Aorta (tissue), 5 donors: ENCODE measurements around the gene F2RL1. TPM values are rescaled to one million over a fixed set of nuclear protein-coding genes. Genes with fewer than 3 reads are reported as not detected.

Experiments
- ATAC-seq: fragments of 200-7000 bp; cut with Tn5 transposase; one replicate; pipeline ENCODE4 v1.9.1; 2022; ENCODE audit warnings: moderate library complexity; ENCODE audit not compliant: low FRiP score
- DNase-seq, 2 donors: peaks; one replicate each; pipeline ENCODE4 v3.0.0-alpha.2; 2020
- H3K27ac ChIP-seq, 2 donors: one replicate each; pipeline ENCODE4 v1.5.1; 2013; ENCODE audit warnings: low read length in 2 of 2, mild to moderate bottlenecking in 2 of 2, moderate library complexity in 2 of 2, control low read depth in 1 of 2, inconsistent platforms in 1 of 2, low read depth in 1 of 2
- H3K27me3 ChIP-seq, 2 donors: one replicate each; pipeline ENCODE4 v1.6.1; 2013; ENCODE audit warnings: control low read depth in 1 of 2, low read length in 1 of 2, mild to moderate bottlenecking in 1 of 2, moderate library complexity in 1 of 2; ENCODE audit not compliant: insufficient read depth in 2 of 2, control insufficient read depth in 1 of 2
- H3K36me3 ChIP-seq, 2 donors: one replicate each; pipeline ENCODE4 v1.6.1; 2013; ENCODE audit warnings: control low read depth in 1 of 2, low read length in 1 of 2, mild to moderate bottlenecking in 1 of 2; ENCODE audit not compliant: insufficient read depth in 2 of 2, control insufficient read depth in 1 of 2
- H3K4me1 ChIP-seq, 2 donors: one replicate each; pipeline ENCODE4 v1.6.1; 2013; ENCODE audit warnings: low read length in 2 of 2, control low read depth in 1 of 2, mild to moderate bottlenecking in 1 of 2, moderate library complexity in 1 of 2; ENCODE audit not compliant: insufficient read depth in 2 of 2, control insufficient read depth in 1 of 2
- H3K4me3 ChIP-seq, 2 donors: one replicate each; pipeline ENCODE4 v1.5.1; 2013; ENCODE audit warnings: low read length in 2 of 2, control low read depth in 1 of 2, mild to moderate bottlenecking in 1 of 2
- H3K9me3 ChIP-seq: one replicate; pipeline ENCODE4 v1.6.1; 2013; ENCODE audit warnings: mild to moderate bottlenecking, low read length; ENCODE audit not compliant: control insufficient read depth
- WGBS, 2 donors: extraction: QIAGEN DNeasy Blood & Tissue Kit; methylation state at CpG; one replicate each; pipeline ENCODE4 v1.1.7; 2013; 5-methylcytosine and 5-hydroxymethylcytosine counted together
- intact Hi-C, 2 donors: fragments of 100-400 bp; cut with DNase I; formaldehyde crosslinking; loops; one replicate each; pipeline versions ENCODE4 v1.14.2 to v1.15.0; 2022
- polyA plus RNA-seq, 2 donors: library from polyadenylated mRNA; stranded (reverse); fragments of 200-250 nt; gene quantifications; one replicate each; pipeline ENCODE4 v1.2.3, GENCODE V29; 2013
- total RNA-seq, 2 donors: library from RNA; stranded (reverse); fragmentation: NEBNext Ultra II Directional; extraction: Animal tissue kit (Norgen Biotek cat#: 25700); gene quantifications; one replicate each; pipeline ENCODE4 v1.2.1, GENCODE V29; 2021
- donor health status: healthy with polysubstance abuse.
- donor health status: Bipolar disorder and iron deficiency.
- donor health status: DM: no; HTN: no; CAD: no.
- donor health status: DM: no; HTN: no; CAD: no.
- donor health status: DM: yes; HTN: yes; CAD: no.

Gene F2RL1
- total and polyA plus RNA-seq, 4 donors: 0.88 to 10.7 (median 3.7) TPM

DNA sequence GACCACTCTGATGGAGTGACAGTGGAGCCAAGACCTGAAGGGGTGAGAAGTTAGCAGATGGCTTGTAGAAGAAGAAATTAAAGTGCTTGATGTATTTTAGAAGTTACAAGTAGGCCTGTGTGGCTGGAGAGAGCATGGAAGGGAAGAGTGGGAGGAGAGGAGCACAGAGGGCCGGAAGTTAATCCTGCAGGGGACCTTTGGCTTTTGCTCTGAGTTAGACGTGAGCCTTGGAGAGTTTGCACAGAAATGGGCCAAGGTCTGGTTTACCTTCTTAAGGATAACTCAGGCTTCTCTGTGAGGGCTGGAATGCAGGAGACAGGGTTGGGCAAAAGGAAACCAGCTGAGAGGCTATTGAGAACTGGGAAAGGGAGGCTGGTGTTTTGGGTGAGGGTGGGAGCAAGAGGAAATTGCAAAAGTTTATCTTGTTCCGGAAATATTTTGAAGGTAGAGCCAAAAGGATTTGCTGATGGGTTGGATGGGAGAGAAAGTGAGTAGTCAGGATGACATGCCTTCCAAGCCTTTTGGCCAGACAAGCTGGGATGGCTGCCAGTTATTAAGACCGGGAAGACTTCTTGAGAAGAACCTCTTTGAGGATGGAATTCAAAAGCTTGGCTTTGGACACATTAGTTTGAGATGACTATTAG, 17.5 kb upstream of the F2RL1 start:
- ATAC-seq (peak; percentile 29), DNase-seq (peak; percentile 55 to 71)
- Histone ChIP-seq H3K36me3 (no peaks in the 10 kb centered on the region), H3K27me3 (no peaks in the 10 kb centered on the region), H3K9me3 (no peaks in the 10 kb centered on the region), H3K4me1 (no peaks in the 10 kb centered on the region), H3K4me3 (no peak overlapping the region), H3K27ac (no peak overlapping the region)
- 53 to 57% methylated on average over 4 of the region's 4 CpGs for WGBS, 2 donors
- intact Hi-C loops: no loop called here

DNA sequence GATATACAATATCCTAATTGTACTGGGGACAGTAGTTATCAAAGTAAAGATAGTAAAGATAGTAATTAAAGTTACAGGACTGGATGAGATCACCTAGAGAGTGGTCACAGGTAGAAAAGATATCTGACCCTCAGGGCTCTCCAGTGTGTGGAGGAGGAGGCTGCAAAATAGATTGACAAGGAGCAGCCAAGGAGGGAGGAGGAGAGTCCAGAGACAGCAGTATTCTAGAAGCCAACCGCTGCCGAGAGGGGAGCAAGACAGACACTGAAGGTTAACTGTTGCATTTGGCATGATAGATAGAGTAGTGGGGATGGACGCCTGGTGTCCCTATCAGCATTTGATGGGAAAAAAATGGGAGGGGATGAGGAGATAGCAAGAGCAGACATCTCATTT, 17.0 kb upstream of the F2RL1 start:
- H3K36me3 ChIP-seq: no peaks in the 10 kb centered on the region
- no peak for ATAC-seq
- 88 to 92% methylated on average over 3 of the region's 3 CpGs for WGBS, 2 donors
- intact Hi-C loops: no loop called here
- no peaks in the 10 kb centered on the region for H3K4me1 ChIP-seq
- H3K27ac ChIP-seq: no peak overlapping the region
- H3K27me3 ChIP-seq: no peaks in the 10 kb centered on the region
- DNase-seq: peak in 1 of 2 donors; percentile 24
- no peak overlapping the region for H3K4me3 ChIP-seq
- H3K9me3 ChIP-seq: no peaks in the 10 kb centered on the region

DNA sequence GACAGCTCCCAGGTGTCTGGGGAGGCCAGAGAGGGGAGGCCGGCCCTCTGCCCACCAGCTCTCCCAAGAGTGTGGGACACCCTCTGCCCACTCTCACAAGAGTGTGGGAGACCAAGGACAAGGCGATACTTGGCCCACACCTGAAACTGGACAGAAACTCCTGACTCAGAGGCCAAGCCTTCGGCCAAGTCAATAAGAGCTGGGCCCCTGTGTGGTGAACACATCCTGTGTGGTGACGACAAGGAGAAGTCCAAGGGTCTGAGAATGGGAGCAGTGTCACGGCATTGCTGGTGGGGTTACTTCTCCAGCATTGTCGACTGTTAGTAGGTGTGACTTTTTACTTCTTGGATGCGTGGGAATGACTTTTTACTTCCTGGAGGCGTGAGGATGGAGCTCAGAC, 14.6 kb upstream of the F2RL1 start:
- intact Hi-C loops: no loop called here
- no peak overlapping the region for H3K27ac ChIP-seq
- H3K4me3 ChIP-seq: no peak overlapping the region
- H3K4me1 ChIP-seq: no peaks in the 10 kb centered on the region
- H3K9me3 ChIP-seq: no peaks in the 10 kb centered on the region
- 91% methylated on average over 8 of the region's 8 CpGs for WGBS, 2 donors
- DNase-seq: no peak
- H3K36me3 ChIP-seq: no peaks in the 10 kb centered on the region
- H3K27me3 ChIP-seq: no peaks in the 10 kb centered on the region
- no peak for ATAC-seq

DNA sequence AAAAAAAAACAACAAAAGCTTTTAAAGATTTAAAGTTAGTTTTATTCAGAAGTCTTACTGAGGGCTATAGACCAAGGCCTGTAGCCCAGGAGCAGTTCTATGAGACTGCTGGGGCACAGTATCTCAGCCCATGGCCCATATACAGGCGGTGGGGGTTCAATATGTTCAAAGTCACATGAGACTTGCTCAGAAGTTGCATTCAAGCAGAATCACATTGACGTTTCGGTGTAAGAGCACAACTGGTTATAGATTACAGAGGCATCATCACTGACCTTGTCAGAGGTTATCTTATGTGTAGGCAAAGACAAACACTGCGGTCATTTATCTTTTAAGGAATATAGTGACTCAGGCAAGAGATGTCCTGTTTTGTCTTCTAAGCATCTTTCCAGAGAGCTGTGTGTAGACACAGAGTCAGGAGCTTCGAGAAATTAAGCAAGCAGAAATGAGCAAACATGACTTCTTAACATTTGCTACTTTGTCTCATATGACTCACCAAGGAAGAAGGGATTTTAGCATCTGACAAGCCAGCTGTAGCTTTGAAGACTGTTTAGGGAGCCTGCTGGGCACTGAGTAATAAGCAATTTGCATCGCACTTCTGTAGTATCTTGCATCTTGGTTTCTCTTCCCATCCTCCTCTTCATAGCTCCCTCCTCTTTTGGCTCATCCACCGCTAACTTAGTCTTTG, 12.9 kb upstream of the F2RL1 start:
- 80 to 84% methylated on average over 7 of the region's 7 CpGs for WGBS, 2 donors
- H3K36me3 ChIP-seq: no peaks in the 10 kb centered on the region
- ATAC-seq (no peak), DNase-seq (peak in 1 of 2 donors; percentile 3)
- no peak overlapping the region for H3K27ac ChIP-seq
- H3K27me3 ChIP-seq: no peaks in the 10 kb centered on the region
- no peak overlapping the region for H3K4me3 ChIP-seq
- intact Hi-C loops: no loop called here
- H3K9me3 ChIP-seq: no peaks in the 10 kb centered on the region
- no peaks in the 10 kb centered on the region for H3K4me1 ChIP-seq

DNA sequence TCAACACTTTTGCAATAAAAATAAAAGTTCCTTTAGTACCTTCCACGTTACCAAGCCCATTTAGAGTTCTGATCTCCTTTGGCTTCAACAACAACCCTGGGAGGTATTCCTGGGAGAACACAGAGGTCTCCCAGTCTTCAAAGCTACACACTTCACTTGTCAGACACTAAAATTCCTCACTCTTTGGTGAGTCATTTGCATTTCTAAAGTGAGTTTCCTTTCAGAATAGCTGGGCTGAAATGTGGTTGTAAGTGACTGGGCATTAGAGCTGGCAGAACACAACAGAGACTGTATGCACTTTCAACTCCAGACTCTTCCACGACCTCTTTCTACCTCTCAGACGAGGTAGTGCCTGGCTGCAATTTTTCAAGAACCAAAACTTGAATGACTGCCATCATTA, 11.5 kb upstream of the F2RL1 start:
- H3K9me3 ChIP-seq: no peaks in the 10 kb centered on the region
- no peak overlapping the region for H3K27ac ChIP-seq
- no peaks in the 10 kb centered on the region for H3K36me3 ChIP-seq
- 22 to 29% methylated on average over 3 of the region's 3 CpGs for WGBS, 2 donors
- no peak overlapping the region for H3K4me3 ChIP-seq
- ATAC-seq (no peak), DNase-seq (peak in 1 of 2 donors; percentile 0)
- H3K27me3 ChIP-seq: no peaks in the 10 kb centered on the region
- H3K4me1 ChIP-seq: no peaks in the 10 kb centered on the region
- intact Hi-C loops: no loop called here

DNA sequence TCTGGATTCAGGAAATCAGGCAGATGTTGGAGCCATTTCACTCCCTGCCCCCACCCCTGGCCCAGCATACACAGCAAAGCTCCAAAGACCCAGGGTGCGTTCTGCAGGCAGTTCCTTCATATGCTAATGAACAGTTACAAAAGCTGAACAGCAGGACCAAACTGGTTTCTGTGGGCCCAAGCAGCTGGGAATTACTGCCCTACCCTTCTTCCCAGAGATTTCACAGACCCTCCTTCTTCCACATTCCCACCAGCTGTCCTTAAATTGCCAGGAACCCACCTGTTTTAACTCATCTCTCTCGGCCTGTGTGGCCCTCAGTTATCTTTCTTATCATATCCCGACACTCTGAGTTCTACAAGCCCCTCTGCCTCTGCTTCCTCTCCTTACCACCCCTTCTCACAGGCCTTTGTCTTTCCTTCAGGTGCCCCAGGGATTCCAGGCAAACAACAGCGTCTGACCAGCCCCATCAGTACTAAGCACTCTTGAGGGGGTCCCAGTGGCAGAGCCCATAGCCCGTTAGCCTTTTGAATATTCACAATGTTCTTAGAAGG, 10.6 kb upstream of the F2RL1 start:
- H3K36me3 ChIP-seq: no peaks in the 10 kb centered on the region
- ATAC-seq (no peak), DNase-seq (no peak)
- no peak overlapping the region for H3K4me3 ChIP-seq
- no peaks in the 10 kb centered on the region for H3K27me3 ChIP-seq
- H3K9me3 ChIP-seq: no peaks in the 10 kb centered on the region
- 88% methylated on average over 5 of the region's 5 CpGs for WGBS, 2 donors
- intact Hi-C loops: no loop called here
- H3K4me1 ChIP-seq: no peaks in the 10 kb centered on the region
- H3K27ac ChIP-seq: no peak overlapping the region

DNA sequence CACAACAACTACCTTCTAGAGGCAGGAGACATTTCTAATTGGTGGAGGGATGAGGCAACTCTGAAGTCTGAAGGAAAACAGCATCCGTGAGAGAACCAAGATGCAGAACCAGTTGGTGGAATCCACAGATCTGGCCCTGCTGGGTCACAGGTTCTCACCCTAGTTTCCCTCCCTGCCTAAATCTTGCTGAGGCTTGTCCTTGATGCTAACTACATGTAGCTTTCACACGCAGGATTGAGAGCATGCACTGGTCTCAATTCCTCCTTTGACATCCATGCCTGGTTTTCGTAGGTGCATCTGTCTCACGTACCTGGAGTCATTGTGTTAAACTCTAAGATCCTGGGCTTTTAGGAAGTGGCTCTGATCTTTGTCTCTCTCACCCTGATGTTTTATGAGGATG, 9.7 kb upstream of the F2RL1 start:
- Histone ChIP-seq H3K4me3 (no peak overlapping the region), H3K27me3 (no peaks in the 10 kb centered on the region), H3K27ac (no peak overlapping the region), H3K36me3 (no peaks in the 10 kb centered on the region), H3K4me1 (no peaks in the 10 kb centered on the region), H3K9me3 (no peaks in the 10 kb centered on the region)
- DNase-seq (no peak), ATAC-seq (no peak)
- 94 to 95% methylated on average over 4 of the region's 4 CpGs for WGBS, 2 donors
- intact Hi-C loops: no loop called here

DNA sequence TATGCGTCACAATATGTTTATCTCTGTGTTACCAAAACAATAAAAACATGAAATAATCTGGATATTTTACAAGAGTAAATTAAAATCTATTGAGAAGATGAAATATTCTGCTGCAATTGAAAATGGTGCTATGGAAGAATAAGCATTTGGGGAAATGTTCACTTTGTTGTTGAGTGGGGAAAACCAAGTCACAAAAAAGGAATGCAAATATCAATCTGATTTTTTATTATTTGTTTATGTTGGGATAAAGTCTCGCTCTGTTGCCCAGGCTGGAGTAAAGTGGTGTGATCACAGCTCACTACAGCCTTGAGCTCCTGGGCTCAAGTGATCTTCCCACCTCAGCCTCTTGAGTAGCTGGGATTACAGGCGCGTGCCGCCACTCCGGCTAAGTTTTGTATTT, 8.6 kb upstream of the F2RL1 start:
- intact Hi-C loops: no loop called here
- no peak for ATAC-seq
- WGBS, 2 donors: 95% methylated on average over 6 of the region's 6 CpGs
- Histone ChIP-seq H3K4me3 (no peak overlapping the region), H3K36me3 (no peaks in the 10 kb centered on the region), H3K9me3 (no peaks in the 10 kb centered on the region), H3K27me3 (no peaks in the 10 kb centered on the region), H3K4me1 (no peaks in the 10 kb centered on the region), H3K27ac (no peak overlapping the region)
- no peak for DNase-seq

DNA sequence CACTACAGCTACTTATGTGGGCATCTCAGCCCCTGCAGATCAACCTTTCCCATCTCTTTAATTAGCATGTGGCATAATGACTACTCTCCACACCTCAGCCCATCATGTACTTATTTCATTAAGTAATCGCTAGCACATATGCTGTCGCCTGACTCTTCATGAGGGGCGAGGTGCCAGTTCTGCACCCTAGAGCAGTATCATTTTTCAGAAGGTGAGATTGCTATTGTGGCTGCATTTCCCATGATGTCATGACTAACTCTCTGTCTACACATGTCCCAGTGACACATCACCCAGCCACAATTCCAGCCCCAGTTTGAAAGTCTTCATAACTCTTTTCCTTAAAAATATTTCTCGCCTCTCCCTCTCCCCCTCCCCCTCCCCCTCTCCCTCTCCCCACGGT, 7.6 kb upstream of the F2RL1 start:
- Histone ChIP-seq H3K9me3 (no peaks in the 10 kb centered on the region), H3K4me3 (no peak overlapping the region), H3K27me3 (no peaks in the 10 kb centered on the region), H3K4me1 (no peaks in the 10 kb centered on the region), H3K36me3 (no peaks in the 10 kb centered on the region), H3K27ac (no peak overlapping the region)
- 94 to 99% methylated on average over 5 of the region's 5 CpGs for WGBS, 2 donors
- intact Hi-C loops: no loop called here
- ATAC-seq (no peak), DNase-seq (peak in 1 of 2 donors; percentile 7)
